ENCODE data around the gene NR5A1. TPM values are rescaled to one million over a fixed set of nuclear protein-coding genes. Genes with fewer than 3 reads are reported as not detected.

Gene NR5A1
- total RNA-seq, 4 donors from 2014 or later = 0.14 to 0.58 TPM; not detected in 2

DNA sequence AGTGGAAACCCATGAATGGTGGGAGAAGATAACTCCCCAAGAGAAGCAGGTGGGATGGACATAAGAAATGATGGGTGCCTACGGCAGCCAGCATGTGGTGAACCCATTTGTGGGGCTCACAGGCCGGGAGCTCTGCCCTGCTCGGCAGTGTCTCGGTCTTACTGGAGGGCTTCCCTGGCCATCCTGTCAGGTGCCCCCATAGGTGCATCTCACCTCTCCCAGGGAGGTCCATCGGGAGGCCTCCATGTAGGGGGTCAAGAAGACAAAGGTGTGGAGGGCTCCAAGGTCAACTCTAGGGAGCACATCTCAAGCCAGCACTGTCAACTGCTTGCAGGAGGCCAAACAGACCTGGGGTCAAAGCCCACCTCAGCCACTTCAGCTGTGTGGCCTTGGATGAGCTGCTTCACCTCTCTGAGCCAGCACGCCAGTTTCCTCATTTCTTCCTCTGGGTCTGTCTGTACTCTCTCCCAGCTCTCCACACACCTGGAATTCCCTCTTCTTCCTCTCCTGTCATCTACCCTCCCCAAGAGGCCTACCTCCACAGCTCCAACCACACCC is 67.4 kb downstream of the NR5A1 start:
- DNase-seq = no peak
- H3K27ac ChIP-seq = no peak overlapping the region
- H3K4me1 ChIP-seq = no peaks in the 10 kb centered on the region
- no peak overlapping the region for H3K4me3 ChIP-seq
- H3K27me3 ChIP-seq = no peaks in the 10 kb centered on the region
- TF ChIP-seq, protein P1, sequence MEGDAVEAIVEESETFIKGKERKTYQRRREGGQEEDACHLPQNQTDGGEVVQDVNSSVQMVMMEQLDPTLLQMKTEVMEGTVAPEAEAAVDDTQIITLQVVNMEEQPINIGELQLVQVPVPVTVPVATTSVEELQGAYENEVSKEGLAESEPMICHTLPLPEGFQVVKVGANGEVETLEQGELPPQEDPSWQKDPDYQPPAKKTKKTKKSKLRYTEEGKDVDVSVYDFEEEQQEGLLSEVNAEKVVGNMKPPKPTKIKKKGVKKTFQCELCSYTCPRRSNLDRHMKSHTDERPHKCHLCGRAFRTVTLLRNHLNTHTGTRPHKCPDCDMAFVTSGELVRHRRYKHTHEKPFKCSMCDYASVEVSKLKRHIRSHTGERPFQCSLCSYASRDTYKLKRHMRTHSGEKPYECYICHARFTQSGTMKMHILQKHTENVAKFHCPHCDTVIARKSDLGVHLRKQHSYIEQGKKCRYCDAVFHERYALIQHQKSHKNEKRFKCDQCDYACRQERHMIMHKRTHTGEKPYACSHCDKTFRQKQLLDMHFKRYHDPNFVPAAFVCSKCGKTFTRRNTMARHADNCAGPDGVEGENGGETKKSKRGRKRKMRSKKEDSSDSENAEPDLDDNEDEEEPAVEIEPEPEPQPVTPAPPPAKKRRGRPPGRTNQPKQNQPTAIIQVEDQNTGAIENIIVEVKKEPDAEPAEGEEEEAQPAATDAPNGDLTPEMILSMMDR (IDR thresholded peaks at IDR 0.05) = no peak
- TF ChIP-seq POLR2A (IDR thresholded peaks at IDR 0.05) = no peak
- H3K36me3 ChIP-seq = no peaks in the 10 kb centered on the region
- intact Hi-C loops (cut with DNase I; ENCODE audit: low total_unique reads) = no loop called here
- H3K9me3 ChIP-seq = peaks cover 0 to 5% of the 10 kb centered on the region in 2 donors

DNA sequence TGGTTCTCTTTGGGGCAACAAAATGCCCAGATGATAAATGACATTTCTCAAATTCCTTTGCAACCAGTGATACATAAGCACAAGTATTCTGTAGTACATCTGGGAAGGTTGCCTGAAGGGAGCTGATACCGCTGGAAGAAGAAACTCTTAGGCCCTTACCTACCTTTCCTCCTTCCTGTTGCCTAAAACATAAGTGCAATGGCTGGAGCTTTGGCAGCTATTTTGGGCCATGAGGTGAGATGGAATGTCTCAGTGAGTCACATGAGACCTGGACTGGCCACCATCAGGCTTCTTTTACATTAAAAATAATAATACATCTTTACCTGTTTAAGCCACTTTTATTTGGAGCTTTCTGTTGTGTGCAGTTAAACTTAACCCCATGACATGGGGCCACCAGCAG is 68.1 kb downstream of the NR5A1 start:
- DNase-seq = no peak
- Histone ChIP-seq H3K9me3 (peaks cover 0 to 5% of the 10 kb centered on the region in 2 donors), H3K27ac (no peak overlapping the region), H3K4me3 (no peak overlapping the region), H3K4me1 (no peaks in the 10 kb centered on the region), H3K27me3 (no peaks in the 10 kb centered on the region), H3K36me3 (no peaks in the 10 kb centered on the region)
- TF ChIP-seq POLR2A (IDR thresholded peaks at IDR 0.05) = no peak
- TF ChIP-seq, protein P1 (IDR thresholded peaks at IDR 0.05) = no peak
- intact Hi-C loops (cut with DNase I; ENCODE audit: low total_unique reads) = no loop called here

DNA sequence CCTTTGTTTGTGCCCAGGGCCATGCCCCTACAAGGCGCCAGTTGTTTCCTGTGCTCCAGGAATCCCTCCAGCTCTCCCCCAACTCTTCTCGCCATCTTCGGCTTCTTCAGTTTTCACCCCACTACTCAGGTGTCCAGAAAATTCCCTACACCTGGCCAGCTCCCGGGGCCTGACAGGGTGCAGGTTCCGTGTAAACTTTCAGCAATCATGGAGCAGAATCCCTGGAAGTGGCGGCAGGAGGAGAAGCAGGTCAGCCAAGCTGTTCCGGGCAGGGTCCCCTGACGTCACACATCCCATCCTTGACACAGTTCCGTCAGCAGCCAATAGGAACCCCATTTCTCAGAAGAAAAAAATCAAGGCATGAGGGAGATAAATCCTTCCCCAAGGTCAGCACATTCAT is 69.1 kb downstream of the NR5A1 start:
- peaks cover 0 to 5% of the 10 kb centered on the region in 2 donors for H3K9me3 ChIP-seq
- no peak for DNase-seq
- H3K36me3 ChIP-seq = no peaks in the 10 kb centered on the region

DNA sequence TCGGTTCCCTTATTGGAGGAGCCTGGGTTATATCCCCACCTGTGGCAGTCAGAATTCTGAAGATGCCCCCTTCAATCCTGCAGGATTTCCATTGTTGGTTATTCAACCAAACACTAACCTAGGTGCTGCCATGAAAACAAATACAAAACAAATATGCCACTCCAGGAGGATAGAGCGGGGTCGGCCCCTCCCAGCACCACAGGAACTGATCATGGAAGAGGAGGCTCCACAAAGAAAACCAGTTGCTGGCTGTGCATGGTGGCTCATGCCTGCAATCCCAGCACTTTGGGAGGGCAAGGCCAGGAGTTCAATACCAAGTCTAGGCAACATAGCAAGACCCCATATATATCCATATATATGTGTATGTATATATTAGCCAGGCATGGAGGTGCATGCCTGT is 70.1 kb downstream of the NR5A1 start:
- TF ChIP-seq POLR2A (IDR thresholded peaks at IDR 0.05) = no peak
- TF ChIP-seq, protein P1 (IDR thresholded peaks at IDR 0.05) = no peak
- no peaks in the 10 kb centered on the region for H3K27me3 ChIP-seq
- H3K36me3 ChIP-seq = no peaks in the 10 kb centered on the region
- H3K4me1 ChIP-seq = no peaks in the 10 kb centered on the region
- DNase-seq = no peak
- intact Hi-C loops (cut with DNase I; ENCODE audit: low total_unique reads) = no loop called here
- no peak overlapping the region for H3K4me3 ChIP-seq
- peaks cover 0 to 5% of the 10 kb centered on the region in 2 donors for H3K9me3 ChIP-seq
- no peak overlapping the region for H3K27ac ChIP-seq

More for the DNA sequence above, 69.1 kb downstream of the NR5A1 start:
- no peaks in the 10 kb centered on the region for H3K27me3 ChIP-seq
- TF ChIP-seq, protein P1 (IDR thresholded peaks at IDR 0.05) = no peak
- no peak for TF ChIP-seq POLR2A (IDR thresholded peaks at IDR 0.05)
- H3K4me3 ChIP-seq = no peak overlapping the region
- intact Hi-C loops (cut with DNase I; ENCODE audit: low total_unique reads) = no loop called here
- no peak overlapping the region for H3K27ac ChIP-seq
- no peaks in the 10 kb centered on the region for H3K4me1 ChIP-seq

DNA sequence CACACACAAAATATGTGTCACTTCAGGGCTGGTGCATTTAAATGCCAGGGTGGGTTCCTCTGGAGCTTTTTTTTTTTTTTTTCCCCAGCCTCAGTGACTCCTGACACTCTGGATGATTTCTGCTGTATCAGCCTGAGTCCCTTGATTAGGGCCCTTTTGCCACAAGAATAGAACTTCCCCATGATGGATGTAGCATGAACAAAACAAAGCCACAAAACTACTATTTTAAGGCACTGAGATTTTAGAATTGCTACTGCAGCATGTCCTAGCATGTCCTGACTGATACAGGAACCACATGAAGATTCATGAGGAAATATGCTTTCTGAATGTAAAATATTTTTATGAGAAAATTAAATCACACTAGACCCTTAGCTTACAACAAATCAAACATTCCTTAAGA is 70.9 kb downstream of the NR5A1 start:
- Histone ChIP-seq H3K4me1 (no peaks in the 10 kb centered on the region), H3K36me3 (no peaks in the 10 kb centered on the region), H3K27me3 (no peaks in the 10 kb centered on the region), H3K9me3 (peaks cover 0 to 5% of the 10 kb centered on the region in 2 donors), H3K4me3 (no peak overlapping the region), H3K27ac (no peak overlapping the region)
- intact Hi-C loops (cut with DNase I; ENCODE audit: low total_unique reads) = no loop called here
- no peak for DNase-seq
- TF ChIP-seq, protein P1 (IDR thresholded peaks at IDR 0.05) = no peak
- no peak for TF ChIP-seq POLR2A (IDR thresholded peaks at IDR 0.05)

Other genes with a start within 250 kb of the NR5A1 start
- gene NEK6, start 249.4 kb downstream of the NR5A1 start, total RNA-seq = 10 to 100 TPM in 3 of 4 donors, 1 to 10 TPM in 1; 6.1 to 38.5 (median 34.7) TPM
- gene PSMB7, start 92.0 kb downstream of the NR5A1 start, total RNA-seq = 100 to 1,000 TPM in 2 of 4 donors, 10 to 100 TPM in 2; 86.1 to 292 (median 94.7) TPM
- gene ADGRD2, start 56.9 kb downstream of the NR5A1 start, total RNA-seq = under 1 TPM in 1 of 4 donors, not detected in 3; 0.76 TPM

Data from uterus (tissue), 4 donors.